Stimulated activated CD8-positive, alpha-beta memory T cell treated with anti-CD3 and anti-CD28 coated beads, Interleukin-2, amount 100 ng/mL, for 48 hours (primary cell): ENCODE measurements around the gene MUL1.
A peak's percentile ranks its signal among the peaks of the same experiment; 100 is the strongest.

Experiments used
- DNase-seq, 2 donors: peaks; one replicate each; pipeline ENCODE4 v3.0.0-alpha.2; 2020; ENCODE audit warnings: low read depth in 2 of 2

Gene MUL1

GRCh38 chr1:20485527-20486456, 22.2 kb downstream of the MUL1 start, which contains the start of gene CAMK2N1:
TSS of gene CAMK2N1 (minus strand) at chr1:20486210. CDS start at chr1:20485379, 831 bp downstream.
- DNase-seq = peak in 1 of 2 donors; percentile 34

GRCh38 chr1:20484519-20485462, 23.2 kb downstream of the MUL1 start:
- no peak for DNase-seq

DNA sequence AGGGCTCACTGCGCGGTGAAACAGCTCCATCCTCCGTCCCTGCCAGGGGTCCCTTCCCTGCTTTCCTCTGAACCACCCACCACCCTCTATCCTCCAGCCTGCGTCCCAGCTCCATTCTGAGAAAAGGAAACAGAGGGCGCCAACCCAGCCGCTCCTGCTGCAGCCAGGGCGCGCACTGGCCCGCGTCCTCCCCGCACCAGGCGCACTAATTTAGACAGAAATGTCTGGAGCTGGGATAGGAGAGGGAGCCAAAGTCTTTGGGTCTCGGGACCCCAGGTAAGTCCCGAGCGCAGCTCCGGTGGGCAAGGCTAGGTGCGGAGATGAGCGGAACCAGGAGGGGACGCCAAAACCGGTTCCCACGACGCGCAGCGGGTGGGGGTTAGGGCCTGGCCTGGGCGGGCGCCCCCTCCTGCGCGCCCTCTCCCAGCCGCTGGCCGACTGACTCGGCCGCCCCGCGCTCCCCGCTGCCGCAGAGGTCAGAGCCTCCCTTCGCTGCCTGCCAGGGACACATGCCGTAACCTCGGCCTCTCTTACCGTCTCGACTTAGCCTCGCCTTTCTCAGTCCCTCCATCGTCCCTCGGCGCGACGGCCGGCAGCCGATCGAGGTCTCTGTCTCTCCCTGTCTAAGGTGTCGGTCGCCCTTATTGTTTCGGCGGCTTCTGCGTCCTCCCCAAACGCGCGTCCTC, 24.0 kb downstream of the MUL1 start:
- no peak for DNase-seq

DNA sequence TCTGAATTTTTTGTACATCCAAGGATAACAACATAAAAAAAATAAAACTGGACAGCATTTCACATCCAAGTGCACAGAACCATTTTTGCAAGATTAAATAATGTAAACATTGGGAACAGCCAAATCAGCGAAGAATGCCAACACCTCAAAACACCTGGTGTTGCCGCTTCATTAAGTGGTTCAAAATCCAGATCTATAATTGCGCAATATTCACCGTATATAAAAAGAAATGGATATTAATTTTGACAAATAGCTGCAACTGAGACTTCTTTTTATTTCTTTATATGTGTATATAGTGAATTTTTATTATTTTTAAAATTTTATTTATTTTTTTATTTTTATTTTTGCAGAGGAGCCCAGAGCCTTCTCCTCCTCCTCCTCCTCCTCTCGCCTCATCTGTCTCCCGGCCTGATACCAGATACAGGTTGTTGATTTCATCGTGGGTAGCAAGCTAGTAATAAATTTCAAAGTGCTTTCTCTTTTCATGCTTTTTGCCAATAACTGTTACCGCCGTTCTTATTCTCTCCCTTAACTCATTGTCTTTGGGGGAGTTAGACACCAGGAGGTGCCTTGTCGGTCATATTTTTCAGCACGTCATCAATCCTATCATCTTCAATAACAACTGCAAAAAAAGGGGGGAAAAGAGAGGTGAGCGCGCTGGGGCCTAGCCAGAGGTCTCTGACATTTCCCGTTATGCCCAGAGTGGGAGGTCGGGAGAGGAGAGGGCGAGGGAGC, 24.7 kb downstream of the MUL1 start:
- no peak for DNase-seq

- DNase-seq = no peak
Observed at GRCh38 chr1:20481643-20482498, 26.1 kb downstream of the MUL1 start.

GRCh38 chr1:20480951-20481617, 26.9 kb downstream of the MUL1 start:
- DNase-seq = no peak

DNA sequence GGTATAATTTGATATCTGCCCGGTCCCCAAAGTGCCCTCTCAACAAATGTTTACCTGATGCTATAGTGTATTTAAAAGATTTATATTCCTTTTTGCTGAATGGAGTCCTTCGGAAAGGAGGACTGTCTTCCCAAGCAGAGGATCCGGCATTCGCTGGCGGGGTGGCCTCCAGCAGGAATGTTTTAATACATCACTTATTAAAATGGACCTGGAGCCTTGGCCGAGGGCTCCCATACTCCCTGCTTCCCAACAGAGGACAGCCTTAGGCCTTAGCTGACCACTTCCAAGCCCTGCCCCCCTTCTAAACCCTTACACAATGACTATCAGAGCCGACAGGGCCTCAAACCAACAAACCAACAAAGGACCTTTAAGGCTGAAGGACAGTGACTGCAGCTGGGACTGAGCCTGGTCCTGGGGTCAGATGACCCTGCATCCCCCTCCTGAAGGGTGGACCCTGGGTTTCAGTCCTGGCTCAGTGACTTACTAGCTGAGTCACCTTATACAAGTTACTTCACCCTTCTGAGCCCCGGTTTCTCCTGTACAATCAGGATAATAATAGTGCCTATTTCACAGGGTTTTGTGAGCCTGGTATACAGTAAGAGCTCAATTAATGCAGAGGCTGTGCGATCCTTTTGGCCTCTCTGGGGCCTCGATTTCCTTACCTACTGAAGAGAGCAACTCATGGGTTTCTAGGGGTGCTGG, 27.6 kb downstream of the MUL1 start:
- no peak for DNase-seq

DNA sequence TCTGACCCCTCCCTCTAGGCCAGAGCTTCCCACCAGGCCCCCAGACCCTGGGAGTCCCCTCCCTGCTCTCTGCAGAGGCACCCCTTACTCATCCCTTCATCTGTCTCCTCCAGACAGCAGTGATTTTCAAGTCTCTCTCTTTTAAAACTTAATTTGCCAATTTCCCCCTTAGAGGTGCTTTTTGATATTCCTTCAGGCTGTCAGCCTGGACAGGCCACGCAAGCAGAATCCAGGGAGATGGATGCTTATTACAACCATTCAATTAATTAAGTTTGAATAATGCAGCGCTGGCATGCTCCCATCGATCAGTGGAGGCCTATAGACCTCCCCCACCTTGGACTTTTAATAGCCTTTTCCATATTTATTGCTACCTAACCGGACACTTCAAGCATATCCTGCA, 28.1 kb downstream of the MUL1 start:
- no peak for DNase-seq

DNA sequence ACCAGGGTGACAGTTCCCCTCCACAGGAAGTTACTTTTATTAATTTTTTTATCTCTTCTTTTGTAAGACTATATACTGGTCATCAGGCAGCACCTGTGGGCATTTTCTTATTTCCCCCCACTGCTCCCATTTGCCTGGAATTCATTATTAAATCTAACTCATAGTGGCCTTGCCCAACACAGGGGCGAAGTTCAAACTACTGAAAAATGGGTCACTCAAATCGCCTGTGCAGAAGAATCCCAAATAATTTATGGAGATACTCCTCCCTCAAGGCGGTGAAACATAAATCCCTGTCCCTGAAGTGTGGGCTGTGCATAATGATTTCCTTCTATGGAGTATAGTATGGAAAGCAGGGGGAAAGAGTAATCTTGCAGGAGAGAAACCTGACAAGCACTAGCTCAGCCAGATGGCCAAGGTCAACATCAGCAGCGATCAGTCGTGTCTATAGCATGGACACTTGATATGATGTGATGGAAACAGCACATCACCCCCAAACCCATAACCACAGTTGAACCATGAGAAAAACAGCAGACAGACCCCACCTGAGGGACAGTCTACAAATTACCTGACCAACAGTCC, 29.8 kb downstream of the MUL1 start:
- no peak for DNase-seq

DNA sequence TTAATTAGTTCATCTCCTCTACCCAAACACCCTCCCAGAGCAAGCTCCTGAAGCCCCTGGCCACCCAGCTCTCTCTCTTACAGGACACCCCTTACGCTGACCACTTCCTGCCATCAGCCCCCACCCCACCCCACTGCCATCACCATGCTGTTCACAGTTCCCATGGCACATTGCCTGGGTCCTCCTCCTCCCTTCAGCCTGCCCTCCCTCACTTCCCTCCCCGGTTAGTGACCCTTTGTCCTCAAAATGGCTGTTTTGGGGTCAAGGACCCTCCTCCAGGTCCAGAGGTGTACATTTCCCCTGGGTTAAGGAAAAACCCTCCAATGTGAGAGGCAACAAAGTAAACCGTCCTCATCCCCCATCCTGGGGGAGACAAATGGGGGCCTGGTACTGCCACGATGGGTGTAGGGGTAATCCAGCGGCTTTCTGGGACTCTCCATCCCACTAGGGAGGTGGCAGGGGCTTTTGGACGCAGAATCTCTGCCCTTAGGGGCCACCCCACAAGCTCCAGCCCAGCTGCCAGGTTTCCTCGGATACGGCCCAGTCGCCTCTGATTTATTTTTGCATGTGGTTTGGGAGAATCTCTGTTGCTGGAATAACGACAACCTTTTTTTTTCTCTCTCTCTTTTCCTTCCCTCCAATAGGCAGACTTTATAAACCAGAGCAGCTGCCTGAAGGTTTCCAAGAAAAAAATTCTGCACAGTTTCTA, 30.4 kb downstream of the MUL1 start:
- no peak for DNase-seq

DNA sequence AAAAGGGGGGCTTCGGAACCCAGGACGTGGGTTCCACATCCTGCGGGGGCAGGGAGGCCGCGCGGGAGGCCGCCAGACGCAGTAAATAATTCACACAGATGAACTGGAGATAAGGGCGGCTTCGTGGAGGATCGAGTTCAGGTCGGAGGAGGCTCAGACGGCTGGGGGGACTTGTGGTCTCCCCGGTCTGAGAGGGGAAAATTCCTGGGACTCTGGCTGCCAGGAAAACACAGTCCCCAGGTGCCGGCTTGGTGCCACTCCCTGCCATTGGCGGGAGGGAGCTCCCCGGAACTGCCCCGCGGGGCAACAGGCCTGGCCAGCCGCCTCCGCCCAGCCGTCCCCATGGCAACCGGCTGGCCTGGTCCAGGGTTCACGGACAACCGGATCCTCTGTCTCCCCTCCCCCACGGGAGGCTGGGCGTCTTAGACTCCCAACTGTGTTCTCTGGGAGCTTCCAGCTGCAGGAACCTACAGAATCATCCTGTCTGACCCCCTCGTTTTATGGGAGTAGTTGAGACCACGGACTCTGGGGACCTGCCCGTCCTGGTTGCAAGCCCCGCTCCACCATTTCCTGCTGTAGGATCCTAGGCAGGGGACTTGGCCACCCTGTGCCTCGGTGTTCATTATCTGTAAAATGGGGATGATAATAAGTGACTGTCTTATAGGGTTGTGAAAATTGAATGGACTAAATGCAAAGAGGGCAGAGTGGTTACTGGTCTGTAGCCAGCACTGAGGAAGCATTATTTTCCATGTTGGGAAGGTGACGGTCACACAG, 31.5 kb downstream of the MUL1 start:
- DNase-seq = no peak

DNA sequence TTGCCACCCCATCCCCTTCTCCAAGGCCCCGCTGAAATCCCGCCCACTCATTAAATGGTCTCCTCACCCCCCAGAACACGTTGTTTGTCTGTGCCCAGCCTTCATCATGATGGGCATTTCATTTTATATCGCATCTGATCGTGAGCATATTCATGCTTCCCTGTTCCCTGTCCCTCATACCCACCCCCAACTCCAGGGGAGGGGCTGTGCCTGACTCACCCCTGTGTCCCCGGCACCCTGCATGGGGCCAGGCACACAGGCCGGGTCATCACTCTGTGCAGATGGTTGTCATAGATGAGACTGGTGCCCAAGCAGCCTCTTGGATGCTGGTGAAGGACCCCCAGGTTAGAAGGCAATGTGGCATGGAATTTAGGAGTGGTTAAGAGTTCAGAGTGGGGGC, 33.0 kb downstream of the MUL1 start:
- DNase-seq = no peak

GRCh38 chr1:20474333-20474975, 33.5 kb downstream of the MUL1 start:
- no peak for DNase-seq

DNA sequence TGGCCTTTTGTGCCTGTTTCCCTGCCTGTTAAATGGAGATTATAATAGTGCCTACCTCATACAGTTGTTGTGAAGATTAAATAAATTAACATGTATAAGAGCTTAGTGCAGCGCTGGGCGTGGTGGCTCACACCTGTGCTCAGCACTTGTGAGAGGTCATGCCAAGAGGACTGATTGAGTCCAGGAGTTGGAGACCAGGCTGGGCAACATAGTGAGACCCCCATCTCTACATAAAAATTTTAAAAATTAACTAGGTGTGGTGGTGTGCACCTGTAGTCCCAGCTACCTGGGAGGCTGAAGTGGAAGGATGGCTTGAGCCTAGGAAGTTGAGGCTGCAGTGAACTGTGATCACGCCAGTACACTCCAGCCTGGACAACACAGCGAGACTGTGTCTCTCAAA, 34.1 kb downstream of the MUL1 start:
- DNase-seq = no peak

DNA sequence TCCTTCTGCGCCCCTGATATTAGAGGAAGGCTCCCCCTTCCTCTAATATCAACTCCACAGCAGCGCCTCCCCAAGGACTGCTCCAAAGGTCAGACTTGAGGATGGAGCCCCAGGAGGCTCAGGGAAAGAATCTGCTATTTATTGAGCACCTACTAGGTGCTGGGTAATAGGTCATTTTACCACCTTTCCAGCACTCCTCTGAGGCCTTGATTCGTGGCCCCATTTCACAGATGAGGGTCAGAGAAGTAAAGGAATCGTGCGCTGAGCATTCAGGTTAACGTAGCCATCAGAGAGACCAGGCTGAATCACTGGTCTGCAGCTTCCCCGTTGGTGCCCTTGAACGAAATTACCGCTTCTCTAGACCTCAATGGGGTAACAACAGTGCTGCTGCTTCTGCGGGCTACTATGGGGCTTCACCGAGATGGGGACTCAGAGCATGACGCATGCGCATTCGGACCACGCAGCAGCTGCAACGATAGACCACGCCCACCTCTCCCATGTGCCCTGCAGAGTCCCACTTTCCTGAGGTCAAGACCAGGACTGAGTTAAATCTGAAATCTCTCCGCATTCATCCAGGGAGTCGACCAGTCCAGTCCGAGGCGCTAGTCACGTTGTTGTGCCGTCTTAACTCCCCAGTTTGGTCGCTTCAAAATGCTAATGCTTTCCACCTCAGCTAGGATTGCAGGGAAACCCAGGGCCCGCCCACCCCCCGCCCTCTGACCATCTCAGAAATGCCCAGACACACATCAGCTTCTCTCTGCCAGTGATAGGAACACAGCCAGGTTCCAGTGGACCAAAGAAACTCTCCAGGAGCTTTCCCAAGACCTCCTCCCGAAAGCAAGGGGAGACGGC, 34.9 kb downstream of the MUL1 start:
- DNase-seq = peak; percentile 19 to 33

- DNase-seq = no peak
Observed at GRCh38 chr1:20472121-20472520, 35.8 kb downstream of the MUL1 start.
